OCI-LY7 (cell line): ENCODE data around the gene MYOZ2. TPM values are rescaled to one million over a fixed set of nuclear protein-coding genes. Genes with fewer than 3 reads are reported as not detected.

Experiments used
- BruUV-seq: library from RNA; stranded (reverse); fragments of 400-500 nt; replicated peaks from 2 replicates; lab custom pipeline; 2021; lab: Mats Ljungman, UMichigan
- CTCF ChIA-PET: fragments of 300-600 bp; sonication (Branson Sonifier 250); formaldehyde crosslinking; loops from one replicate; lab custom pipeline; 2022; ENCODE audit warnings: antibody characterized with exemption; ENCODE audit not compliant: unreplicated experiment; lab: Charles Lee
- POLR2A ChIA-PET: fragments of 300-600 bp; sonication (Branson Sonifier 250); formaldehyde crosslinking; loops from one replicate; lab custom pipeline; 2022; ENCODE audit warnings: antibody characterized with exemption; lab: Charles Lee
- DNase-seq: peaks from one replicate; pipeline ENCODE4 v3.0.0-alpha.2; 2015; ENCODE audit warnings: low spot score
- H2AFZ ChIP-seq: fragments of 200-600 bp; sonication (generic), shearing (Covaris generic); 2 replicates; pipeline ENCODE4 v1.6.1; 2014; ENCODE audit warnings: mild to moderate bottlenecking, antibody characterized with exemption, low read length, moderate library complexity
- H3K27ac ChIP-seq: fragments of 200-600 bp; sonication (generic); 2 replicates; pipeline ENCODE4 v1.5.1; 2014; ENCODE audit warnings: mixed run types, low read depth, mild to moderate bottlenecking, moderate library complexity, low read length, inconsistent platforms; ENCODE audit not compliant: poor library complexity, severe bottlenecking
- H3K36me3 ChIP-seq: fragments of 200-600 bp; sonication (generic); 2 replicates; pipeline ENCODE4 v1.6.1; 2014; ENCODE audit warnings: mild to moderate bottlenecking, antibody characterized with exemption, low read length, moderate library complexity, mixed read lengths; ENCODE audit not compliant: insufficient read depth
- H3K4me1 ChIP-seq: fragments of 200-600 bp; sonication (generic); 2 replicates; pipeline ENCODE4 v1.5.1; 2014; ENCODE audit warnings: mild to moderate bottlenecking, low read length; ENCODE audit not compliant: insufficient read depth, poor library complexity, severe bottlenecking
- H3K4me2 ChIP-seq: fragments of 200-600 bp; sonication (generic); 2 replicates; pipeline ENCODE4 v1.6.1; 2014; ENCODE audit warnings: mild to moderate bottlenecking, low read length
- H3K4me3 ChIP-seq: fragments of 200-600 bp; sonication (generic); 2 replicates; pipeline ENCODE4 v1.5.1; 2014; ENCODE audit warnings: mild to moderate bottlenecking, low read depth, low read length; ENCODE audit not compliant: poor library complexity, severe bottlenecking
- H3K79me2 ChIP-seq: fragments of 200-600 bp; sonication (generic); 2 replicates; pipeline ENCODE4 v1.6.1; 2016; ENCODE audit warnings: low read depth, mild to moderate bottlenecking, low read length, moderate library complexity, mixed read lengths; ENCODE audit not compliant: insufficient read depth
- H3K9me2 ChIP-seq: fragments of 200-600 bp; sonication (generic); 2 replicates; pipeline ENCODE4 v1.6.1; 2016; ENCODE audit warnings: mild to moderate bottlenecking, low read length, mixed read lengths; ENCODE audit not compliant: insufficient read depth
- H3K9me3 ChIP-seq: fragments of 200-600 bp; sonication (generic); 2 replicates; pipeline ENCODE4 v1.6.1; 2014; ENCODE audit warnings: mild to moderate bottlenecking, mixed run types, low read length, mixed read lengths
- H4K20me1 ChIP-seq: fragments of 200-600 bp; sonication (generic); 2 replicates; pipeline ENCODE4 v1.6.1; 2014; ENCODE audit warnings: mild to moderate bottlenecking, antibody characterized with exemption, low read length, moderate library complexity, mixed read lengths; ENCODE audit not compliant: insufficient read depth
- CTCF ChIP-seq: fragments of 200-600 bp; sonication (generic); conservative IDR thresholded peaks from 2 replicates; pipeline ENCODE4 v1.5.1; 2014; ENCODE audit warnings: mild to moderate bottlenecking, antibody characterized with exemption, low read length, moderate library complexity, mixed read lengths
- EZH2phosphoT487 ChIP-seq: fragments of 200-600 bp; sonication (generic); IDR thresholded peaks from 2 replicates; pipeline ENCODE4 v1.6.1; 2018; ENCODE audit warnings: low read depth, borderline replicate concordance, mild to moderate bottlenecking, mixed run types, antibody characterized with exemption, low read length, moderate library complexity, mixed read lengths
- intact Hi-C: fragments of 100-400 bp; cut with micrococcal nuclease; formaldehyde crosslinking; loops from one replicate; pipeline ENCODE4 v1.10.0; 2022; ENCODE audit not compliant: unreplicated experiment
- total RNA-seq, 2 experiments: library from RNA; depleted of rRNA in 1 of 2; stranded (reverse); fragments of >200 nt in 1 of 2; shearing (Covaris generic) in 1 of 2; gene quantifications; 2 replicates each; pipeline ENCODE4 v1.2.3, GENCODE V29; 2014 to 2022

Gene MYOZ2
- total RNA-seq, 2 experiments from 2014 or later, result not detected

GRCh38 chr4:119113033-119113655, 22.5 kb upstream of the MYOZ2 start:
- intact Hi-C loops, result no loop called here
- no peak overlapping the region for H2AFZ ChIP-seq
- H3K4me2 ChIP-seq, result no peak overlapping the region
- H3K79me2 ChIP-seq, result no peaks in the 10 kb centered on the region
- no peaks in the 10 kb centered on the region for H3K36me3 ChIP-seq
- H3K4me3 ChIP-seq, result no peak overlapping the region
- no peaks in the 10 kb centered on the region for H3K4me1 ChIP-seq
- POLR2A ChIA-PET, result no interaction called here
- H3K9me2 ChIP-seq, result no peaks in the 10 kb centered on the region
- no peak for DNase-seq
- H3K9me3 ChIP-seq, result no peaks in the 10 kb centered on the region
- H4K20me1 ChIP-seq, result no peaks in the 10 kb centered on the region
- no TSS peak for BruUV-seq
- TF ChIP-seq EZH2phosphoT487 (no peak), CTCF (no peak)
- CTCF ChIA-PET, result no interaction called here
- H3K27ac ChIP-seq, result no peak overlapping the region

- TF ChIP-seq EZH2phosphoT487 (no peak), CTCF (no peak)
- CTCF ChIA-PET, result no interaction called here
These were observed 19.6 kb upstream of the MYOZ2 start for GRCh38 chr4:119116021-119116420.

More at GRCh38 chr4:119116021-119116420, 19.6 kb upstream of the MYOZ2 start:
- Histone ChIP-seq H3K4me2 (no peak overlapping the region), H3K36me3 (no peaks in the 10 kb centered on the region), H3K4me1 (no peaks in the 10 kb centered on the region), H3K27ac (no peak overlapping the region), H3K9me3 (no peaks in the 10 kb centered on the region), H2AFZ (no peak overlapping the region), H3K9me2 (no peaks in the 10 kb centered on the region), H3K4me3 (no peak overlapping the region), H4K20me1 (no peaks in the 10 kb centered on the region), H3K79me2 (no peaks in the 10 kb centered on the region)
- no TSS peak for BruUV-seq
- DNase-seq, result no peak
- intact Hi-C loops, result no loop called here
- POLR2A ChIA-PET, result interaction anchor here (1.1 kb wide), 1 partner anchor 24 kb away, joined by 3 read pairs; no protein-coding TSS in a partner anchor
